Measurements from ENCODE around the gene PRKCI.

Gene PRKCI

GRCh38 chr3:170258105-170258487 lies 35.9 kb downstream of the PRKCI start:
- TF ChIP-seq CTCF (IDR thresholded peaks at IDR 0.05) = no peak

- TF ChIP-seq CTCF (IDR thresholded peaks at IDR 0.05) = no peak
These were observed 37.7 kb downstream of the PRKCI start for GRCh38 chr3:170259907-170260306.

- TF ChIP-seq CTCF (IDR thresholded peaks at IDR 0.05) = no peak
These were observed 45.6 kb downstream of the PRKCI start for GRCh38 chr3:170267793-170268192.

- TF ChIP-seq CTCF (IDR thresholded peaks at IDR 0.05) = no peak
These were observed 48.2 kb downstream of the PRKCI start for GRCh38 chr3:170270282-170270881.

GRCh38 chr3:170274641-170275040 lies 52.4 kb downstream of the PRKCI start:
- no peak for TF ChIP-seq CTCF (IDR thresholded peaks at IDR 0.05)

- TF ChIP-seq CTCF (IDR thresholded peaks at IDR 0.05) = no peak
These were observed 53.6 kb downstream of the PRKCI start for GRCh38 chr3:170275832-170276231.

- TF ChIP-seq CTCF (IDR thresholded peaks at IDR 0.05) = no peak
These were observed 55.8 kb downstream of the PRKCI start for GRCh38 chr3:170277833-170278580.
